HG03460 (cell line): ENCODE measurements around the gene ATRAID.
"Not testable (repeated sequence)": the region's sequence is repeated elsewhere in the genome, so short reads cannot be mapped to it uniquely, and the experiment has no call there.

Experiments
- ATAC-seq: cut with Tn5 transposase; IDR thresholded peaks from one replicate; pipeline ENCODE4 v1.9.1; 2021; ENCODE audit not compliant: unreplicated experiment

Gene ATRAID

DNA sequence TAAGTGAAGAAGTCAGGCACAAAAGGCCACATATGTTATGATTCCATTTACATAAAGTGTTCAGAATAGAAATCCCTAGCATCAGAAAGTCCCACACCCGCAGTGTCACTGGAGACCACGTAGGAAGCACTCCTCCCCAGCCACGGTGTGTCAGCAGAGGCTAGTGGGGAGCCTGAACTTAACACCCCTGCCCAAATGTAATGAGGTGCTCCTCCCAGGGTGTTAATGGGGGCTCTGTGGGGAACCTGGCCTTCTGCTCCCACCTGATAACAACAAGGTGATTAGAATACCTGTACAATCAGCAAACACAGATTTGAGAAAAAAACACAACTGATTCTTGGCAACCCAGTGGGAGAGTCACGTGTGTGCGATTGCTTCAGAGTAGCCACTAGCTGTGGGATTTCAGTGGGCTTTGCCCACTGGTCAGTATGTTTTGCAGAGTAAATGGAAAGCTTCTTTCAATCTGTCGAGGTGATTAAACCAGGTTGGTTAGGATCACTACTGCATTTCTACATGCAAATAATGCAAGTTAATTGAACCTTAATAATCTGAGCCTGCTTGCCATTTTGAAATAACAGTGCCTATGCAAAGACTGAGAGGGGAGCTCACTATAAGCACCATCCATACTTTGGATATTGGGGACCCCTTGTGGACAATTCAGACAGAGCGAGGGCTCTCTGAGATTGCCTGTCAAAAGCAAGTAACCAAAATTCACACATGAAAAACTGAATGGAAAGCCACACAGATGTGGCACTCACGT lies 20.6 kb upstream of the ATRAID start:
- no peak for ATAC-seq

DNA sequence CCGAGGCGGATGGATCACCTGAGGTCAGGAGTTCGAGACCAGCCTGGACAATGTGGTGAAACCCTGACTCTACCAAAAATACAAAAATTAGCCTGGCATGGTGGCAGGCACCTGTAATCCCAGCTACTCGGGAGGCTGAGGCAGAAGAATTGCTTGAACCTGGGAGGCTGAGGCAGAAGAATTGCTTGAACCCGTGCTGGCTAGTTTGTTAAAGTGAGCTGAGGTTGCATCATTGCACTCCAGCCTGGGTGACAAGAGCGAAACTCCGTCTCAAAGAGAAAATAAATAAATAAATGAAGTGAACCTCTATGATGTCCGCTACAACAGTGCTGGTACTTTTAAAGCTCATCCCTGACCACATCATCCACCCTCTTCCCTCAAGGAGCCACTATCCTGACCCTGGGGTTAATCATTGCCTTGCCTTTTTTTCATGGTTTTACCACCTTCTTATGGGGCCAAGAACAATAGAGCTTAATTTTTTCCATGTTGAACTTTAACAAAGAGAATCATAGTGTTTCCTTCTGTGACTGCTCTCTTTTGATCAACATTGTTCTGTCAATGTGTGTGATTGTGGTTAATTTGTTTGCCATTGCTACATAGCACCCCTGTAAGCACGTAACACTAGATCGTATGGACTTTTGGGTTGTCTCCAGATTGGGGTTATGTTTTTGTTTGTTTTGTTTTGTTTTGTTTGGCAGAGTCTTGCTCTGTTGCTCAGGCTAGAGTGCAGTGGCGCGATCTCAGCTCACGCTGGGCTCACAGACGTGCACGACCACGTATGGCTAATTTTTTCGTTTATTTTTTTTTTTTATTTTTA lies 17.1 kb upstream of the ATRAID start:
- no peak for ATAC-seq

DNA sequence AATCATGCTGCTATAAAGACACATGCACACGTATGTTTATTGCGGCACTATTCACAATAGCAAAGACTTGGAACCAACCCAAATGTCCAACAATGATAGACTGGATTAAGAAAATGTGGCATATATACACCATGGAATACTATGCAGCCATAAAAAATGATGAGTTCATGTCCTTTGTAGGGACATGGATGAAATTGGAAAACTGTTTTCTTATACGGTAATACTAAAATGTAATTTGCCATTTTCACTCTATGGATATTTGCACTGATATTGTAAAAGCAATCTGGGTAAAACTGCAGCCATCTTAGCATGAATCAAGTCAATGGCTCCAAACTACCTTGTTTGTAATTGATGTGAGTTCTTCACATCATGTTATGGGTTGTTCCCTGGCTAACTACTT lies 16.0 kb upstream of the ATRAID start:
- not testable (repeated sequence) for ATAC-seq

DNA sequence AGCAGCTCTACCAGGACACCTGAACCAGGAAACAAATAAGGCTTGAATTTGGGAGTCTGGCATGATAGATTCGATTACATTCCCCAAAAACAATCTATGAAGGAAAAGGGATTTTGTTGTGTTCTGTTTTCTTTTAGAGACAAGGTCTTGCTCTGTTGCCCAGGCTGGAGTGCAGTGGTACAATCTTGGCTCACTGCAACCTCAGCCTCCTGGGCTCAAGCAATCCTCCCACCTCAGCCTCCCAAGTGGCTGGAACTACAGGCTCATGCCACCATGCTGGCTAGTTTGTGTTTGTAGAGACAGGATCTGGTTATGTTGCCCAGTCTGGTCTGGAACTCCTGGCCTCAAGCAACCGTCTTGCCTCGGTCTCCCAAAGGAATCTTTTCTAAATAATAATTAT lies 13.8 kb upstream of the ATRAID start:
- ATAC-seq: not testable (repeated sequence)

DNA sequence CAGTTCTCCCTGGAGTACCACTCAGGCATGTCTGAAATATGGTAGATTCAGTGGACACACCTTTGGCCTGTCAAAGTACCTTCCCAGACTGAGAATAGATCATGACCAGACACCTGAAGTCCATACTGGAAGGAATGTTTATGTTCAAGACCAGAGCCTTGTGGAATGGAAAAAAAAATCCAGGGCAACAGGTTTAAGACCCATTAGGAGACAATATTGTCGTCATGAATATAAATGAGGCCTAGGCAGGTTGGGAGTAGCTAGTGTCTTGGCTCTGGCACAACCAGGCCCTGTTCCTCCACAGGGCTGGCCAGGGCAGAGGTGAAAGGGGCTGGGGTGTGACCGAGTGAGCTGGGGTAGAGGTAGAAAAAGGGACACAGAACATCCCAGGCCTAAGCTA lies 13.2 kb upstream of the ATRAID start:
- ATAC-seq: no peak

DNA sequence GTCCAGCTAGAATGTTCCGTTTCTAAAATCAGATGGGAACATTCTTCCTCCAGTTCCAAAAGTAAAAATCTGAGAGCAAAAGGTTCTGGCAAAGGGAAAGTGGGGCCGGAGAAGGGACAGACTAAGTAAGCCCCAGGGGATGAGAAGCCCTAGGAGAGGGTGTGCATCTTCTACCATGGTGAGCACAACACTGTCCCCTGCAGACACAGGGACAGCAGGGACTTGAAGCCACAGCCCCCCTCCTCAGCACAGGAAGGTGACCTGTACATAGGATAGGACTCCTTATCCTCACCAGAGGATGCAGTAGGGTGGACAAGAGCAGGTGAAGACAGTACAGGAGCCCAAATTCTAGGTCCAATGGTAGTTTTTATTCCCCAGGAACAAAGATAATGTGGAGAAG lies 12.6 kb upstream of the ATRAID start:
- ATAC-seq: no peak

DNA sequence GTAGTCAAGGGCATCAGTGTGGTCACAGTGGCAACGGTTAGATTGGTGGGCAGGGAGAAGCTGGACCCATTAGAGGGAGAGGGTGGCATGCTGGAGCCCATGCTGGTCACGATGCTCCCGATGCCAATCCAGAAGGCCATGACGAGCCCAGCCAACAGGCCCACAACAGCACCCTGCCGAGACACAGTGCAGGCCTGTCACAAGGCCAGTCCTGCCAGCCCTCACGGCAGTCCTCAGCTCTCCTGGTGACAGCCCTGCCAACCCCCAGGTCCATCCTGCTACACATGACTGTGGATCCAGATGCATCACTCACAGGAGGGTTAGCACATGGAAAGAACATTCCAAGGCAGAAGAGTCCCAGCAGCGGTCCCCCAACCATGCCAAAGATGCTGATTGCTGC lies 10.2 kb upstream of the ATRAID start:
- no peak for ATAC-seq

DNA sequence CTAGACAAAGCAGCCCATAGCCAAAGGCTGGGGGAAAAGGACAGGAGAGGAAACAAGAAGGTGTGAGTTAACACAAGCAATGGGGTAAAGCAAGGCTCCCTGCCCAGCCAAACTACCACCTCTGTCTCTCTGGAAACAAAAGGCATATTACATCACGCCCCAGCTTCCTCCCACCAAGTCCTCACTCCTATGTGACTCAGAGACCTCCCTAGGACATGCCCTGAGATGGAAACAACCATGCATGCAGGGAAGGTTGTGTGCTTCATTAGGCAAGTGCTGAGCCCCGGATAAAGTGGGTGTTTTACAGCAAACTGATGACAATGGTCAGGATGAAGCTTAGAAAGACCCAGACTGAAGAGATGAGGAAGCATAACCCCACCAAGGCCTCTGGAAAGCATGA lies 9.0 kb upstream of the ATRAID start:
- no peak for ATAC-seq

DNA sequence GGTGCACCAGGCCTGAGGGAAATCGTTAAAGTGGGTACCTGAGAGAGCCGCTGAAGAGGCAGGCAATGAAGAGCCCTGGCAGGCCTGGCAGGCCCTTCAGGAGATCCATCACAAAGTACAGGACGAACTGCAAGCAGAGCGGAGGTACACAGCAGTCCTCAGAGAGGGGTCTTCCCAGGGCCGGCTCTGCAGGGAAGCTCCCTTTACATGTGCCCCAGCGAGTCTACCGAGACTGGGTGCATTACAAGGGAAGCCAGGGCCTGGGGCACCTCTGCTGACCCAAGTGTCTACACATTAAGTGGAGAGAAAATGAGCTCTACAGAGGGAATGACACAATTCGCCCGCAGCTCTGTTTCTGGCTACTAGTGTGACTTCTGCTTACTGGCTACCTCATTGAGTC lies 8.1 kb upstream of the ATRAID start:
- no peak for ATAC-seq

DNA sequence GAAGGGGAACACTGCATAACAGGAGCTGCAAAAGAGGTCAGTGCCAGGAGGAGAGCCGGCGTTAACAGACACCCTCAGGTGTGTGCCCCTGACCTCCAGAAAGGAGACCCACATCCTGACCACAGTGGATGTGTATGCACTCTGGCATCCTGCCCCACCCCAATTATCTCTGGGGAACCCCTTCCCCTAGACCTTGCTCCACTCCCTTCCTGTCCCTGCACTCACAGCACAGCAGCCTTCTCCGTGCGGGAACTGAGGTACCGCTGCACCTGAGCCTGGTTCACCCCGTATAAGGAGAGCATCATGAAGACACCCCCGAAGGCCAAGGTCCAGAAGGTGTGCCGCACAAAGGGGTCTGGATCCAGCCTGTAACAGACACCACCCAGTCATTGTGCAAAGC lies 7.3 kb upstream of the ATRAID start:
- no peak for ATAC-seq

DNA sequence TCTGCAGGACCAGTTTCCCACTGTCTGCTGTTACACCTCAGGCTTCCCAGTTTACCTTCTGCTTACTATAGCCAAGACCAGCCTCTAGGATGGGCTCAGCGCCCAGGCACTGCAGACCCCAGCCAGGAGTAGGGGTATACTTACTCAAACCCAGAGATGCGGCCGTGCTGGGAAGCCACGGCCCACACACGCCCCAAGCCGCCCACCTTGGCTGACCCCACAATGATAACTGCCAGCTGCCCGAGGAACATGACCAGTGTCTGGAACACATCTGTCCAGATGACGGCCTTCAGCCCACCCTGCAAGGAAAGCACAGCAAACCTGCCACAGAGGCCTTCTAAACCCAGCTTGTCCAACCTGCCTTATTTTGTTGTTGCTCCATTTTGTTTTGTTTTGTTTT lies 6.6 kb upstream of the ATRAID start:
- no peak for ATAC-seq

DNA sequence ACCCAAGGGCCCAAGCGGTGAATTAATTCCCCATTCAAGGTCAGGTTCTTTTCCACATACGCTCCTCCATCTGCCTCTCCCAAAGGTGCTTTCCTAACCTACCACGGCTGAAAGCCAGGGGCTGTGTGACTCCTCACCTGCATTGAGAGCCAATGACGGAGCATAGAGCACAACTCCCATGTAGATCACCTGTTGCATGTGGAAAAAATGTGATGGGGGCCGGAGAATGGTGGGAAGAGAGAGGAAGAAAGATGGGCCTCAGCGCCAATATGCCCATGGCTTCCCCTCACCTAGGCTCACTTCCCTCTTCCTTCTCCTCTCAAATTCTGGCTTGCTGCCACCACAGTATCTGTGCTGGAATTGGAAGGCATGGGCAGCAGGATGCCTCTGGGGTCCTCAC lies 5.5 kb upstream of the ATRAID start:
- ATAC-seq: no peak

DNA sequence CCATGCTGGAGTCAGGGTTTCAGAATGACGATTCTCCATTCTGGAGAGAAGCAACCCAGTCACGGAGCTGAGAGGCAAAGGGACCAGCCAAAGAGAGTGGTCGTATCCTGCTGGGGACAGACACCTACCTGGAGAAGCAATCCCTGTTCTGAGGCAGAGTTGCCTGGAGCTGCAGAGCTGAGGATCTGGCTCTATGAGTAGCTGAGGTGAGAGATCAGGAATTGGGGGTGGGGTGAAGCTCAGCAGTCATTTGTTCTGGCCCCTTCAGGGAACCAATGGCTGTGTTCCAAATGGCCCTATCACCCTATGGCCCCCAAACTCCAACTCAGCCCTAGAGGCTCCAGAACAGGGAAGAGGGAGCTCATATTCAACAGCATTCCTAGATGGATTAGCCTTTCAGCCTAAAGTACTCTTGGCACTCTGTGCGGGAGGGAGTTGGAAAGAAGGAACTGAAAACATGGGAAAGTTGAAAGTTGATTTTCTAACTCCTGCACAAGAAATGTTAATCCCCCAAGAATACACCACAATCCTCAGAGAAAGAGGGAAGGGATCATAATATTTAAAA lies 3.3 kb upstream of the ATRAID start:
- no peak for ATAC-seq

DNA sequence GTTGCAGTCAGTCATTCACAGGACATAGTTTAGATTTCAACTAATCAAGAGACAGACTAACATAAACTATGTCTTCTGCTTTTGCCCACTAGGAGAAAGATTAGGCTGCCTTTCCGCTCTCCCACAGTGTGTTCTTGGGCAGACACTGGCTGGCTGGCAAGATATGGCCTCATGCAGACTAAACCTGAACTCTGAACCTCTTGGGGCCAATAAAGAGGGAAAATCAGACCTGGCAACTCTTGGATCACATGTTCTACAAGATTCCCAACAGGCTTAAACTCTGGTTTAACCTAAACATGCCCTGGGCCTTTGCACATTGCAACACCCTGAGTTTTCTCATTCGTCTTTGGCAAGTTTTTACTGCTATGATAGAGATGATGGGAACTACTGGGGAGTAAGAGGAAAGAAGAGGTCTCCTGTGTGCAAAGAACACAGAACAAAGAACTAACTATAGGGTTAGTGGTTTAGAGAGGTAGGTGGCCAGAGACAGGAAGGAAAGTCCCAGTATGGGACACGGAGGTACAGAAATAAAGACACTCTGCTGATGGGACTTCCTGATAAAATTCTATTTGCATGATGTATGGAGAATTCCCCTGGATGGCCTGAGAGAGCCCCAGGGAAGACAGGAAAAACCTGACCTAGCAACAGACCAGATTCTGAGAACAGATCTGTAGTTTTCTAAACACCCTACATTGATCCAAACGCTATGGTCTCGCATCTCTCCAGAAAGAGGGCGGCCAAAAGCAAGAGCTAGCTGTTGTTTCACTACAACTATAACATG lies 2.0 kb upstream of the ATRAID start:
- no peak for ATAC-seq

DNA sequence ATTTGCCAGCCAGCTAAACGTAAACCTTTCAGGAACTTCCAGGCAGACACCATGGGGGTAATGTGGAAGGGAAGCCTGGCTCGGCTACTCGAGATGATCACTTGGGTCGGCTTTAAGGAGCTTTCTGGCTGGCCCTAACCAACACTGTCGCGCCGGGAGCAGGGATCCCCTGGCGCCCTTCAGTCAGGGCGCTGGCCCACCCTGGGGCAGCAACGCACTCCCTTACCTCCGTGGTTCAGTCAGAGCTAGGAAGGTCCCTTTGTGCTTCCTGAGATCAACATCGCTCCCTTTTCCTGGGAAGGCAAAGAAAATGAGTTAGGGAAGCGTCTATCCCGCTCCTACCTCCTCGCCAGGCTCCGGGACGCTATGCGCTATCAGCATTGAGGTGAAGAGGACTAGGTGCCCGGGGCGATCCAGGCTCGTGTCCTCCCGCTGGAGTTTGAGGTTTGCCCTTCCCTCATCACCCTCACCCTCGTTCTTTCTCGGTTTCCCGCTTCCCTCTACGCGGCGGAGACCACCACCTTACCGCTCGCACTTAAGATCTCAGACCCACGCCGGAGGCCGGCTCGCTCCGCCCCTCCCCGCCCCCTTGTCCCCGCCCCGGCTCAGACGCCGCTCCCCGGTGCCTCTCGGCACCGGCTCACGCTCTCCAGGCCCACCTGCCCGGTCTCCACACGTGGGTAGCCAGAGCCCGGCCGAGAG lies 449 bp upstream of the ATRAID start:
- peak; percentile 16 for ATAC-seq

DNA sequence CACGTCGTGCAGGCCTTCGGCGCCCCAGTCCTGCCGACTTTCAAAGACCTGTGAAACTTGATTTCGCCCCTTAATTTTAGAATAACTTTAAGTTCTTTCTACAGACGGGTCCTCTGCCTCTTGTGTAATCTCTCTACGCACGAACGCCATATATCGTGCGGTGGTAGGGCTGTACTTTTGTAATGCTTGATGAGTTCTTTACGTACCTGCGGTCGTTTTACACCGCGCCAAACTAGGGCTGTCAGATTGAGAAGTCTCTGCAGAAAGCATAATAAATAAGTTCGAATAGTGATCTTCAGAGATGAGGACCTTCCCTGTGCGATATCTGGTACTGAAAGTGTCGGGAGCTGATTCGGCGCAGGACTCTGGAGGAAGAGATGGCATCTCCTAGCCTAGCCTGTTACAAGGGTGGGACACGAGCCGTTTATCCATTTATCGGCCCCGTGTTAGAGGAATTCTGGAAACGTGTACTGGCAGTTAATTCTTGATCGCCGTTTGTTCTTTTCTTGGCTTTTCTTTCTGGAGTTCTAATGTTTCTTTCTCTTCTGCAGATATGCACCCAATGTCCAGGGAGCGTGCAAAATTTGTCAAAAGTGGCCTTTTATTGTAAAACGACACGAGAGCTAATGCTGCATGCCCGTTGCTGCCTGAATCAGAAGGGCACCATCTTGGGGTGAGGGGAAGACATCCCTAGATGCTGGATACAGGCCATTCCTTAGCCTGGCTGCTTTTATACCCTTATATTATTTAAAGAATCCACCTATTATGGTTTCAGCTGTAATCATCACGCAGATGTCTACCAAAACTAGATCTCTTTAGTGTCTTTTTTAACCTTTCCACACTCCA lies 1.0 kb downstream of the ATRAID start:
- peak; percentile 10 for ATAC-seq

DNA sequence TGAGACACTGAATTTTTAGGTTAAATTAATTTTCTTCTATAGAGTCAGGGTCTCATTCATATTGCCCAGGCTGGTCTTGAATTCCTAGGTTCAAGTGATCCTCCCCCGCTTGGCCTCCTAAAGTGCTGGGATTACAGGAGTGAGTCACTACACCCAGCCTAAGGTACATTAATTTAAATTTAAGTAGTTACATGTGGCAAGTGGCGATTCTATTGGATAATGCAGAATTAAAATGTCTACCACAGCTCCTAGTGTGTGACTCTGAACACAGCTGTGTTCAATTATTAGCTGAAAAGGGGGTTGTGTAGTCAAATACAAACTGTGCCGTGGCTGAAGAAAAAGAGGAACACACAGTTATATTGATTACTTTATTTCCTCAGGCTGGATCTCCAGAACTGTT lies 3.1 kb downstream of the ATRAID start:
- ATAC-seq: no peak

DNA sequence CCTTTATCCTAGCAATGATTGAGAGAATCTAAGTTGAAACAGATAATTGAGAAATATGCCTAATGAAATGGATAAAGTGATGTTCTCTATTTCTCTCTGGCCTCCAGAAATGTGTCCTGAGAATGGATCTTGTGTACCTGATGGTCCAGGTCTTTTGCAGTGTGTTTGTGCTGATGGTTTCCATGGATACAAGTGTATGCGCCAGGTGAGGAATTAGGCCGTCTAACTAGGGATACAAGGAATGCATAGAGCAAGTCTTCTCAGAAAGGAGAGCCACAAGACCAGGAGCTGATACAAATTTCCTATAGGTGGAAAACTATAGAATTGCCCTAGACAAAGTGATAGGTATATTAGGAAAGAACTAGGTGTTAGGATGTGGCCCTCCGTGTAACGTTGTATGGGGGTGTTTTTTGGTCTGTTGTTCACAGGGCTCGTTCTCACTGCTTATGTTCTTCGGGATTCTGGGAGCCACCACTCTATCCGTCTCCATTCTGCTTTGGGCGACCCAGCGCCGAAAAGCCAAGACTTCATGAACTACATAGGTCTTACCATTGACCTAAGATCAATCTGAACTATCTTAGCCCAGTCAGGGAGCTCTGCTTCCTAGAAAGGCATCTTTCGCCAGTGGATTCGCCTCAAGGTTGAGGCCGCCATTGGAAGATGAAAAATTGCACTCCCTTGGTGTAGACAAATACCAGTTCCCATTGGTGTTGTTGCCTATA lies 4.7 kb downstream of the ATRAID start:
- no peak for ATAC-seq
